Measurements from ENCODE around the gene GRSF1. TPM values are rescaled to one million over a fixed set of nuclear protein-coding genes. Genes with fewer than 3 reads are reported as not detected.

The GRSF1 gene
- total RNA-seq, 2 experiments from 2014 or later: 97.8 to 97.9 TPM

DNA sequence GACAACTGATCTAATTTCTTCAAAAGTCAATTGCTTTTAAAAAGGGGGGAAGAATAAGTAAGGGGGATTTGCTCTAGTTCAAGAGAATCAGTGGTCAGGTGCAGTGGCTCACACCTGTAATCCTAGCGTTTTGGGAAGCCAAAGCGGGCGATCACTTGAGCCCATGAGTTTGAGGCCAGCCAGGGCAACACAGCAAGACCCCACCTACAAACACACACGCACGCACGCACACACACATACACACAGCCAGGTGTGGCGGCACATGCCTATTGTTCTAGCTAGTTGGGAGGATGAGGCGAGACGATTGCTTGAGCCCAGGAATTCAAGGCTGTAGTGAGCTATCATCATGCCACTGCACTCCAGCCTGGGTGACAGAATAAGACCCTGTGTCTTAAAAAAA lies 9.6 kb downstream of the GRSF1 start:
- Mint-ChIP-seq H3K27me3 (no peaks in the 10 kb centered on the region), H3K27ac (no peak overlapping the region), H3K9me3 (no peaks in the 10 kb centered on the region), H3K4me1 (ENCODE audit: low read depth) (peaks cover 11% of the 10 kb centered on the region), H3K36me3 (peaks cover 55% of the 10 kb centered on the region), H3K4me3 (no peak overlapping the region)
- no peak for DNase-seq
- ChIA-PET CTCF (no interaction called here), POLR2A (interaction anchor here (0.9 kb wide), 1 partner anchor 14 kb away, joined by 3 read pairs; no protein-coding TSS in a partner anchor)
- intact Hi-C loops (cut with micrococcal nuclease): no loop called here

DNA sequence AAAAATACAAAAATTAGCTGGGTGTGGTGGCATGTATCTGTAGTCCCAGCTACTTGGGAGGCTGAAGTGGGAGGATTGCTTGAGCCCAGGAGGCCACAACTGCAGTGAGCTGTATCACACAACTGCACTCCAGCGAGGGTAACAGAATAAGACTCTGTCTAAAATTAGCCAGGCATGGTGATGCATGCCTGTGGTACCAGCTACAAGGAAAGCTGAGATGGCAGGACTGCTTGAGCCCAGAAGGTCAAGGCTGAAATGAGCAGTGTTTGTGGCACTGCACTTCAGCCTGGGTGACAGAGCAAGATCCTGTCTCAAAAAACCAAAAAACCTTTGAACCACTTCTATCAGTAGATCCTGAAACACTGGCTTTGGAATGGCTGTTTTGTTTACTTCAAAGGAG lies 10.2 kb downstream of the GRSF1 start:
- Mint-ChIP-seq H3K27ac (no peak overlapping the region), H3K4me1 (ENCODE audit: low read depth) (peaks cover 8% of the 10 kb centered on the region), H3K36me3 (peaks cover 56% of the 10 kb centered on the region), H3K27me3 (no peaks in the 10 kb centered on the region), H3K9me3 (no peaks in the 10 kb centered on the region), H3K4me3 (no peak overlapping the region)
- intact Hi-C loops (cut with micrococcal nuclease): no loop called here
- no peak for DNase-seq
- ChIA-PET POLR2A (no interaction called here), CTCF (interaction anchor here (0.6 kb wide), 1 partner anchor 9 kb away, joined by 3 read pairs; no protein-coding TSS in a partner anchor)

DNA sequence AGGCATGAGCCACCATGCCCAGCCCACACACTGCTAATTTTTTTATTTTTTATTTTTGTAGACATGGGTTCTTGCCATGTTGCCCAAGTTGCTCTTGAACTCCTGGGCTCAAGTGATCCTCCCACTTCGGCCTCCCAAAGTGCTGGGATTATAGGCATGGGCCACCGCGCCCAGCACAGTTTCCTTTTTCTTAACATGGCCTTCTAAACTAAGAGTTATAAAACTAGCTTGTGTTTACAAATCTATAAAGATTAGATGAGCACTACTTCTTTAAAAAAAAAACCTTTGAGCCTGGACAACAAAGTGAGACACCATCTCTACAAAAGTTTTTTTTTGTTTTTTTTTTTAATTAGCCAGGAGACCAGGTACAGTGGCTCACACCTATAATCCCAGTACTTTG lies 10.7 kb downstream of the GRSF1 start:
- H3K4me3 Mint-ChIP-seq: no peak overlapping the region
- peaks cover 58% of the 10 kb centered on the region for H3K36me3 Mint-ChIP-seq
- H3K27me3 Mint-ChIP-seq: no peaks in the 10 kb centered on the region
- peaks cover 8% of the 10 kb centered on the region for H3K4me1 Mint-ChIP-seq (ENCODE audit: low read depth)
- intact Hi-C loops (cut with micrococcal nuclease): no loop called here
- H3K9me3 Mint-ChIP-seq: no peaks in the 10 kb centered on the region
- ChIA-PET POLR2A (interaction anchor here (0.7 to 1.3 kb wide), 2 partner anchors 9 to 13 kb away, joined by 6 read pairs; no protein-coding TSS in a partner anchor), CTCF (interaction anchor here (0.6 to 0.7 kb wide), 2 partner anchors 9 to 179 kb away, joined by 3 to 6 read pairs; no protein-coding TSS in a partner anchor)
- no peak for DNase-seq
- no peak overlapping the region for H3K27ac Mint-ChIP-seq

DNA sequence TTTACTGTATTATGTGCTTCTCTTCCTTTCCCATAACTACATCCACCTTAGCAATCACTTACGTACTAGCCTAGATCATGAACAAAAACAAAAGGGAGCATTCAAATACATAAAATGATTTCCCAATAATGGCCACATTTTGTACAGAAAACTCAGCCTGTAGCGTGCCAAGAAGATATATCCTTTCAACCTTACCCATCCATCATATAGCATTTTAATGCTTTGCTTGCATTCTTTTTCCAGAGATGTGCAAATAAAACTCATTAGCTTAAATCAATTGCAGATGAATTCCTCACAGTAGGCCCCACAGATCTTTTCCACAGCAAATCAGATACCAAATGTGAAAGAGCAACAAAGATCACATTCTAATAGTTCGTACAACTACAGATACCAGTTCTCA lies 20.8 kb downstream of the GRSF1 start:
- DNase-seq: no peak
- Mint-ChIP-seq H3K27me3 (no peaks in the 10 kb centered on the region), H3K27ac (peak overlapping the region; percentile 3), H3K4me3 (no peak overlapping the region), H3K4me1 (ENCODE audit: low read depth) (peaks cover 8% of the 10 kb centered on the region), H3K36me3 (peaks cover 32% of the 10 kb centered on the region), H3K9me3 (no peaks in the 10 kb centered on the region)
- intact Hi-C loops (cut with micrococcal nuclease): no loop called here
- CTCF ChIA-PET: interaction anchor here (1.0 to 1.3 kb wide), 2 partner anchors 83 to 366 kb away, joined by 3 to 4 read pairs; no protein-coding TSS in a partner anchor
- POLR2A ChIA-PET: no interaction called here

DNA sequence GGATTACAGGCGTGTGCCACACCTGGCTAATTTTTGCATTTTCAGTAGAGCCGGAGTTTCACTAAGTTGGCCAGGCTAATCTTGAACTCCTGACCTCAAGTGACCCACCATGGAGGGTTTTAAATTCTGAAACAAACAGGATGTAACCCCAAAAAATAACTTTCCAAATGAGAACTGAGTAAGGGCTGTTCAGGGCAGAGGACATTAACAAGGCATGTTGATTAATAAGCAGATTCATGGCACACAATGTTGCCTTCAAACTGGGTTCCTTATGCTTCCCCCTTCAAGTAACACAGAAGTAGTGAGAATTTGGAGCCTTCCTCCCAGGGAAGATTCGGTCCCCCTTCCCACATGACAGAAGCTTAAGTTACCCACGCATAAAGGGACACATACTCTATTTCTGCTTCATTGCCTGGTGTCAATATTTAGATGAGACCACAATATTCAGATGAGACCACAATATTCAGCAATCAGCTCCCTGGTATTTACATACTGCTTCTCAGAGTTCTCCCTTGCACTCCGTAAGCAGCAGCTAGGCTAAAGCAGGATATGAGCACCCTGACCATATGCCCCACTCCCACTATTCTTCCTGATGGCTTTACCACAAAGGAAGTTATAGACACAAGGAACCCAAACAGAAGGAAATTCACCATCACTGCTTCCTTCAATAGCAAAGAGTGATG lies 21.4 kb downstream of the GRSF1 start:
- DNase-seq: no peak
- no peaks in the 10 kb centered on the region for H3K27me3 Mint-ChIP-seq
- no peak overlapping the region for H3K4me3 Mint-ChIP-seq
- peak overlapping the region; percentile 3 for H3K27ac Mint-ChIP-seq
- peaks cover 8% of the 10 kb centered on the region for H3K4me1 Mint-ChIP-seq (ENCODE audit: low read depth)
- intact Hi-C loops (cut with micrococcal nuclease): no loop called here
- H3K9me3 Mint-ChIP-seq: no peaks in the 10 kb centered on the region
- CTCF ChIA-PET: interaction anchor here (1.3 kb wide), 1 partner anchor 367 kb away, joined by 4 read pairs; no protein-coding TSS in a partner anchor
- POLR2A ChIA-PET: no interaction called here
- peaks cover 30% of the 10 kb centered on the region for H3K36me3 Mint-ChIP-seq

DNA sequence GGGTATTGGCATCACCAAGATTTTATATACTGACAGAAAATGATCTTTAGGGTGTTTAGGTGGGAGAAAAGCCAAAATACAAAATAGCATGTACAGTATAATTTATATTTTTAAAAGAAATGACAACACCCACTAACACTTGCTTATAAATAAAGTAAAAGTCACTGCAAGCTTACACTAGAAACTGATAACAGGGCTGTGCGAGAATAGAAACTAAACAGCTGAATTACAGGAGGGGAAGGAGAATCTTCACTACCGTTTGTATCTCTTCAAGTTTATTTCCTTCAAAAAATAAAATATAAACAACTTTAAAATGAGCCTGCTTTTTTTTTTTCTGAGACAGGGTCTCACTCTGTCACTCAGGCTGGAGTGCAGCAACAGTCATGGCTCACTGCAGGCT lies 22.8 kb downstream of the GRSF1 start:
- CTCF ChIA-PET: interaction anchor here (0.6 kb wide), 1 partner anchor 145 kb away, joined by 3 read pairs; no protein-coding TSS in a partner anchor
- intact Hi-C loops (cut with micrococcal nuclease): no loop called here
- Mint-ChIP-seq H3K27me3 (no peaks in the 10 kb centered on the region), H3K4me1 (ENCODE audit: low read depth) (peaks cover 8% of the 10 kb centered on the region), H3K36me3 (peaks cover 24% of the 10 kb centered on the region), H3K4me3 (no peak overlapping the region), H3K9me3 (no peaks in the 10 kb centered on the region), H3K27ac (no peak overlapping the region)
- no peak for DNase-seq
- POLR2A ChIA-PET: interaction anchor here (1.1 kb wide), 1 partner anchor 14 kb away, joined by 3 read pairs; no protein-coding TSS in a partner anchor

DNA sequence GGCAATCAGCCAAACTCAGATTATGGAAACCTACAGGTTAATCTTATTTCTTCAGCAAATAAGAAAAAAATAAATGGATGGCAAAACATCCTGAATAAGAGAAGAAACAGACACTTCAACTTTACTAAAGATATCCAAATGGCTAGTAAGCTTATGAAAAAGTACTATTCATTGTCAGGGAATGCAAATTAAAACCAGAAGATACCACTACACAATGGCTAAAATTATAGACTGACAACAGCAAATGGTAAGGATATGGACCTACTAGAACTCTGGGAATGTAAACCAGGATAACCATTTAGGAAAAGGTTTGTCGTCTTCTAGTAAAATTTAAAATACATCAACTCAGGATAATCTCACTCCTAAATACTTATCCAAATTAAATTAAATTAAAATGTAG lies 24.3 kb downstream of the GRSF1 start:
- ChIA-PET POLR2A (interaction anchor here (1.0 kb wide), 1 partner anchor 13 kb away, joined by 6 read pairs; no protein-coding TSS in a partner anchor), CTCF (no interaction called here)
- Mint-ChIP-seq H3K36me3 (peaks cover 19% of the 10 kb centered on the region), H3K27me3 (no peaks in the 10 kb centered on the region), H3K27ac (no peak overlapping the region), H3K9me3 (no peaks in the 10 kb centered on the region), H3K4me3 (no peak overlapping the region), H3K4me1 (ENCODE audit: low read depth) (peaks cover 8% of the 10 kb centered on the region)
- DNase-seq: no peak
- intact Hi-C loops (cut with micrococcal nuclease): no loop called here

DNA sequence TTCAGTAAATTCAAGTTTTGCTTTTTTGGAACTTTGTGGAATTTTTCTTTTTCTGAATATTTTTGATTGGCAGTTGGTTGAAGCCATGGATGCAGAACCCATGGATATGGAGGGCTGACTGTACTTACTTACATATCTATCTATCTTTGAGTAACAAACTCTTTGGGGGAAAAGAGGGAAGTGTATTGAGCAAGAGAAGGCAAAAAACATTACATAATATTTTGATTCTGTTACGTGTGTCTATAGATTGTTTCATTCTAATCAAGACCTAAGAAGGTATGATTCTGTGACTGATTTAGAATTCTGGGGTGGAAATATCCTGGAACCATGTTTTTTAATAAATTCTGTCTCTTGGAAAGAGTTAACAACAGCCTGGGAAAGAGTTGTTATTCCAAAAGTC lies 31.5 kb downstream of the GRSF1 start:
- Mint-ChIP-seq H3K4me3 (no peak overlapping the region), H3K27ac (no peak overlapping the region), H3K9me3 (no peaks in the 10 kb centered on the region), H3K4me1 (ENCODE audit: low read depth) (no peaks in the 10 kb centered on the region), H3K27me3 (no peaks in the 10 kb centered on the region), H3K36me3 (no peaks in the 10 kb centered on the region)
- no peak for DNase-seq
- ChIA-PET POLR2A (no interaction called here), CTCF (no interaction called here)
- intact Hi-C loops (cut with micrococcal nuclease): no loop called here

DNA sequence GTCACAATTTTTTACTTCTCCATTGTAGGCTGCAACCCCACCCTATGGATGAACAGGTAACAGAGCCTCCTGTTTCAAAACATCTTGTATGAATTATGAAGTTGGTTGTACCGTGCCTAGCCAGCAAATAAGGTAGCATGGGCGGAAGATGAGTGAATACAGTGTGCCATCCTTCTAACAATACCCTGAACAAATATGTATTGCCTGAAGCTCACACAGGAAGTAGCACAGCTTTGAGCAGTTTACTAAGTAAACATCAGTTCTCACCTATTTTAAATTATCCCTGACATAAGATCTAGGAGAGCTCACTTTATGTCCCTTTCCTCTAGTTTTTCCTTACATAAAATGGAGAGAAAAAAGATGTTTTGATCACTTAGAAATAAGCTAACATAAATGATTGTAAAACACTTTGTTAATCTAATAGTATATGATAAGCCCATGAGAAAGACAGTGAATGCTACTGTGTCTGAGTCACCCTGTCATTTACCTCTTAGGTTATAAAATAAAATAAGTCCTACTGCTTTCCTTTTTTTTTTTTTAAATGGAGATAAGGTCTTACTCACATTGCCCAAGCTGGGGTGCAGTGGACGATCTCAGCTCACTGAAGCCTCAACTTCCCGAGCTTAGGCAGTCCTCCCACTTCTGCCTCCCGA lies 36.6 kb downstream of the GRSF1 start:
- no peaks in the 10 kb centered on the region for H3K27me3 Mint-ChIP-seq
- H3K27ac Mint-ChIP-seq: no peak overlapping the region
- H3K4me1 Mint-ChIP-seq (ENCODE audit: low read depth): peaks cover 10% of the 10 kb centered on the region
- ChIA-PET POLR2A (interaction anchor here (0.9 to 1.0 kb wide), 2 partner anchors 11 to 68 kb away, joined by 3 read pairs; no protein-coding TSS in a partner anchor), CTCF (interaction anchor here (0.6 to 0.9 kb wide), 2 partner anchors 151 to 947 kb away, joined by 3 read pairs; no protein-coding TSS in a partner anchor)
- no peak for DNase-seq
- intact Hi-C loops (cut with micrococcal nuclease): loop anchor here (5.0 kb wide), 1 partner anchor 46 kb away; no protein-coding TSS in a partner anchor
- H3K9me3 Mint-ChIP-seq: no peaks in the 10 kb centered on the region
- peaks cover 2% of the 10 kb centered on the region for H3K36me3 Mint-ChIP-seq
- H3K4me3 Mint-ChIP-seq: no peak overlapping the region

DNA sequence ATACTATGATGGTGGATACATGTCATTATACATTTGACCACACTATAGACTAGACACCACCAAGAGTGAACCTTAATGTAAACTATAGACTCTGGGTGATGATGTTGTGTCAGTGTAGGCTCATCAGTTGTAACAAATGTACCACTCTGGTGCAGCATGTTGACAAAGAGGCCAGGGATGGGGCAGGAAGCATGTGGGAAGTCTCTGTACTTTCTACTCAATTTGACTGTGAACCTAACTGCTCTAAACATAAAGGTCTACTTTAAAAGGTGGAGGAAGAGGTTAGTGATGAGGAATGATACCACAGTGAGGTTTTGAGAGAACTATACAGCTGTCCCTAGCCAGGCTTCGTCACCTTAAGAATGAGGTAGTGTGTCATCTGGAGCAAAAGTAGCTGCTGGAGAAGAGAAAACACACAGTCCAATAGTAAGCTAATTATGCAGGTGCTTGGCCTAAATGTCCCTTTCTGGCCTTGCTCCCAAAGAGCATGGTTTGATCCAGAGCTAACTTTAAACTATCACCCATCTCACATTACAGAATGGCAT lies 38.4 kb downstream of the GRSF1 start:
- intact Hi-C loops (cut with micrococcal nuclease): loop anchor here (1.0 to 5.0 kb wide), 5 partner anchors 44 to 113 kb away; partner anchors contain the start of gene UTP3
- POLR2A ChIA-PET: interaction anchor here (0.7 to 0.8 kb wide), 2 partner anchors 63 to 67 kb away, joined by 3 to 11 read pairs; no protein-coding TSS in a partner anchor
- Mint-ChIP-seq H3K27ac (no peak overlapping the region), H3K9me3 (no peaks in the 10 kb centered on the region), H3K27me3 (no peaks in the 10 kb centered on the region), H3K4me3 (no peak overlapping the region), H3K36me3 (peaks cover 6% of the 10 kb centered on the region), H3K4me1 (ENCODE audit: low read depth) (peaks cover 10% of the 10 kb centered on the region)
- CTCF ChIA-PET: interaction anchor here (0.6 to 0.8 kb wide), 4 partner anchors 28 to 134 kb away, joined by 3 to 4 read pairs (median 4); no protein-coding TSS in a partner anchor
- peak; percentile 60 for DNase-seq

DNA sequence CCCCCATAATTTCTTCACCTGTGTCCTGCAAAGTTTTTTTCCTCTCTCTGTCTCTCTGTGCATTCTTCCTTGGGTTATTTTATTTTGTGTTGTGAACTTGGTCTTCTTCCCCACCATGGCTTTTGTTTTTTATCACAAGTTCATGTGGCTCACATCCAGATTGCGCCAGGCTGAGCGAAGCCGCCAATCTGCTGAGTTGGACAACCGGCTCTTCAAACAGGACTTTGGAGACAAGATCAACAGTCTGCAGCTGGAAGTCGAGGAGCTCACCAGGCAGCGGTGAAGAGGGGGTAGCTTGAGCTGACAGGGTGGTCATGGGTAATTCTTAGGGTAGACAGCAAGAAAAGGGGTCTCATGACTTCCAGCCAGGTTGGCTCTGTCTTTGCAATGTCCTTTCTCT lies 46.1 kb downstream of the GRSF1 start:
- CTCF ChIA-PET: no interaction called here
- intact Hi-C loops (cut with micrococcal nuclease): no loop called here

DNA sequence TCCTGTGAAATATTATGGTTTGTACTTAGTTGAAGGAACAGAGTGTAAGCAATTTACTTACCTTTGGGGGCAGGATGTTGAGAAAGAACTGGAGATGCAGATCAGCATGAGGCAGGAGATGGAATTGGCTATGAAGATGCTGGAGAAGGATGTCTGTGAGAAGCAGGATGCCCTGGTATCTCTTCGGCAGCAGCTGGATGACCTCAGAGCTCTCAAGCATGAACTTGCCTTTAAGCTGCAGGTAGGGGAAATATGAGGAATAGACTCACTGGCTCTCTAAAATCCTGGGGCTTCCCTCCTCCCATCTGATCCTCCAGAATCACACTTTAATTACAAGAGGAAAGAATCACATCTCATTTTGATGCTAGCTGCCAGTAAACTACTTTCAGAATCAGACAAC lies 51.0 kb downstream of the GRSF1 start:
- ChIA-PET POLR2A (interaction anchor here (0.6 kb wide), 1 partner anchor 54 kb away, joined by 3 read pairs; no protein-coding TSS in a partner anchor), CTCF (no interaction called here)
- H3K27ac Mint-ChIP-seq: no peak overlapping the region
- intact Hi-C loops (cut with micrococcal nuclease): no loop called here
- H3K36me3 Mint-ChIP-seq: peaks cover 8% of the 10 kb centered on the region
- H3K9me3 Mint-ChIP-seq: no peaks in the 10 kb centered on the region
- H3K4me3 Mint-ChIP-seq: no peak overlapping the region
- no peak for DNase-seq
- H3K4me1 Mint-ChIP-seq (ENCODE audit: low read depth): no peaks in the 10 kb centered on the region
- H3K27me3 Mint-ChIP-seq: no peaks in the 10 kb centered on the region

More for the DNA sequence above, 46.1 kb downstream of the GRSF1 start:
- H3K4me1 Mint-ChIP-seq (ENCODE audit: low read depth): no peaks in the 10 kb centered on the region
- H3K9me3 Mint-ChIP-seq: no peaks in the 10 kb centered on the region
- H3K27me3 Mint-ChIP-seq: no peaks in the 10 kb centered on the region
- no peak for DNase-seq
- POLR2A ChIA-PET: no interaction called here
- H3K36me3 Mint-ChIP-seq: peaks cover 16% of the 10 kb centered on the region
- no peak overlapping the region for H3K4me3 Mint-ChIP-seq
- H3K27ac Mint-ChIP-seq: no peak overlapping the region
